Fibroblast of skin of abdomen (primary cell): ENCODE results near the gene USE1.
A peak's percentile ranks its signal among the peaks of the same experiment; 100 is the strongest.

Experiments
- DNase-seq: peaks from one replicate; pipeline ENCODE4 v3.0.0-alpha.2; 2013

USE1 gene

GRCh38 chr19:17259118-17259780 is 44.1 kb downstream of the USE1 start:
- DNase-seq = no peak

- no peak for DNase-seq
Observed at GRCh38 chr19:17259934-17260333, 44.8 kb downstream of the USE1 start.

GRCh38 chr19:17260842-17261325 is 45.7 kb downstream of the USE1 start:
- DNase-seq = peak; percentile 64

DNA sequence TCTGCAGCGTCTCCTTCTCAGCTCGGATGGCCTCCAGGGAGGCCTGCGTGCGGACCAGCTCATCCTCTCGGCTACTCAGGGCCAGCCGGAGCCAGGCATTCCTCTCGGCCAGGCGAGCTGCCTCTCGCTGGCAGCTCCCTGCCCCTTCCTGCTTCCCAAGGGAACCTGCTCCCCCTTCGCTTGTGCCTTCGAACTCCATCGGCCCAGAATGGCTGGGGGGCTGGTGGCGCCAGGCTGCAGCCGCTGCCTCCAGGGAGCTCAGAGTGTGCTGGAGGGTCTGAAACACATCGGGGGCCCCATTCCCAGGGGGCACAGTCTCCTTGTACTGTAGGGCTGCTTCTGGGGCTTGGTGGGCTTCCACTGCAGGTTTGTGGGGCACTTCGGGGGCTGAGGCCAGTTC is 47.4 kb downstream of the USE1 start:
- no peak for DNase-seq

GRCh38 chr19:17263712-17264640 is 48.8 kb downstream of the USE1 start:
- DNase-seq = no peak

- no peak for DNase-seq
Observed at GRCh38 chr19:17264641-17264979, 49.5 kb downstream of the USE1 start, which contains the start of gene USHBP1. USHBP1 (minus strand) TSS chr19:17264745; CDS start chr19:17264299, 446 bp downstream.

- DNase-seq = no peak
Observed at GRCh38 chr19:17266026-17266425, 50.9 kb downstream of the USE1 start.

DNA sequence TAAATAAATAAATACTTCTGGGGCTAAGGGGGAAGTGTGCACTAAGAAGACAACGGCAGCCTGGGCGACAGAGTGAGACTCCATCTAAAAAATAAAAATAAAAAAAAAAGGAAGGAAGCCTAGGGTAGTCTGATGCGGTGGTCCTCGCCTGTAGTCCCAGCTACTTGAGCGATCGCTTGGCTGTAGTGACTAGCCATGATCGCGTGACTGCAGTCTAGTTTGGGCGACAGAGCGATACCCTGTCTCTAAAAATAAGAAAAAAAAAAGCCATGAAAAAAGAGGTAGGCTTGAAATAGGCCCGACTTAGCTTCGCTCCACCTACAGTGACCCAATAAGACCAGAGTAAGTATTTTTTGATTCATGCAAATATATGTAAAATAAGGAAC is 51.4 kb downstream of the USE1 start:
- no peak for DNase-seq

DNA sequence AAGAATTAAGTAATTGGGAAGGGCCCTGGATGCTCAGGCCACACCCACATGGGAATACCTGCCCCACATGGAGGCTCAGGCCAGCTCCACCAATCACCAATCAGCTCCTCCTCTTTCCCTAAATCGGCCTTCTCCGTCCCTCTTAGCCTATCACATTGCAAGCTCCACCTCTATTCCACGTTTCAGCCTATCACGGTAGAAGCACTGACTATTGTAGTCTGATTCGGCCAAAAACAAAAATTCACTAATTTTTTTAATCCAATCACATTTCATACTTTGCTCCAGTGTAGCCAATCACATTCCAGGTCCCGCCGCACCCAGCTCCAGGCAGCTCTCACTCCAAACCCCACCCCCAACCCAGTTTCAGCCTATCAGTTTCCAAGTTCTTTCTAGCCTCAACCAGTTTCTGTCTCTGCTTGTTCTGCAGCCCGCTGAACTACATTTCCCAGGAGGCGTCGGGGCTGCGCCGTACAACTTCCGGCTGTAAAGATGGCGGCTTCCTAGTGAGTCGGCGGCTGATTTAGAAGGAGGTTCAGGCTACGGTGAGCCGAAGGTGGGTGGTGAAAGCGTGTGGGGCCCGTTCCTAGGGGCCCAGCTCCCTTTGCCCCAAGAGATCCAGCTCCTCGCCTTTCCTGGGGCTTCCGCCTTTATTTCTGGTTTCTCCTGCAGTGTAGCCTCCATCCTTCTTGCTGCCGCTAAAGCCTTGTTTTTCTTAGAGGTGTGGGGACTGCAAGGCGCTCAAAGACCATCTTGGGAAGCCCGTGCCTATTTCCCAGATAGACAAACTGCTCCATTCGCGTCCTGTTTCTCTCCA is 52.0 kb downstream of the USE1 start, which contains the start of gene BABAM1:
TSS of gene BABAM1 (plus strand) at position 469 of the 814 bp plus-strand sequence. CDS start 1,364 bp downstream, outside the sequence.
- DNase-seq = peak; percentile 99

DNA sequence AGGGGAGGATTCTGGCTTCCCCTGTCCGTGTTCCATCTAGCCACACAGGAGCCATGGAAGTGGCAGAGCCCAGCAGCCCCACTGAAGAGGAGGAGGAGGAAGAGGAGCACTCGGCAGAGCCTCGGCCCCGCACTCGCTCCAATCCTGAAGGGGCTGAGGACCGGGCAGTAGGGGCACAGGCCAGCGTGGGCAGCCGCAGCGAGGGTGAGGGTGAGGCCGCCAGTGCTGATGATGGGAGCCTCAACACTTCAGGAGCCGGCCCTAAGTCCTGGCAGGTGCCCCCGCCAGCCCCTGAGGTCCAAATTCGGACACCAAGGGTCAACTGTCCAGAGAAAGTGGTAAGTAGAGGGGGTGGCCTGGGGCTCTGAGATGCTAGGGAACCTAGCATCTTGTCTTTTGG is 53.6 kb downstream of the USE1 start:
- no peak for DNase-seq
